NT2/D1 (cell line): ENCODE measurements around the gene TTC38.

Source experiments
- YY1 ChIP-seq: IDR thresholded peaks from 2 replicates; pipeline ENCODE4 v1.6.1; 2011; ENCODE audit not compliant: insufficient read length, insufficient read depth
- ZNF274 ChIP-seq: IDR thresholded peaks from 2 replicates; pipeline ENCODE4 v1.6.1; 2011; ENCODE audit warnings: mild to moderate bottlenecking, low read depth, low read length

DNA sequence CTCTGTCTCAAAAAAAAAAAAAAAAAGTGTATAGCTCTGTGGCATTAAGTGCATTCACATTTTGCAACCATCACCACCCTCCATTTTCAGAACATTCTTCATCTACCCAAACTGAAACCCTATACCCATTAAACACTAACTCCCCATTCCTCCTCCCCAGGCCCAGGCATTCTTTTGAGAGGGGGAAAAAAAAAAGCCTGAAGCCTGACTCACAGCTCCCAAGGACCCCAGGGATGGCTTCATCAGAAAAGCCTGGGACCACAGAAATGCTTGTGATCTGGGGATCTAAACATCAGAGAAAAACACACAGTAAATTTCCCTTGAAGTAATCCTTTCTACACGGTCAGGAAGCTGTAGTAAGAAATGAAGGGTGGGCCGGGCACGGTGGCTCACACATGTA is 18.2 kb downstream of the TTC38 start:
- TF ChIP-seq YY1 = no peak
- no peak for TF ChIP-seq ZNF274
